Measurements from ENCODE around the gene FAM163A. TPM values are rescaled to one million over a fixed set of nuclear protein-coding genes. Genes with fewer than 3 reads are reported as not detected.
A peak's percentile ranks its signal among the peaks of the same experiment; 100 is the strongest.

The FAM163A gene
- total RNA-seq, 1 experiment from 2014 or later: 0.46 TPM

GRCh38 chr1:179809506-179810366 is 66.6 kb downstream of the FAM163A start:
- H2AK5ac ChIP-seq (ENCODE audit: insufficient read length, low read length): no peak overlapping the region
- H3K23ac ChIP-seq (ENCODE audit: insufficient read length, low read depth, low read length): no peak overlapping the region
- Mint-ChIP-seq H3K9me3 (no peaks in the 10 kb centered on the region), H3K27me3 (ENCODE audit: low read depth) (peaks cover 30% of the 10 kb centered on the region), H3K27ac (no peak overlapping the region), H3K4me1 (peaks cover 4 to 14% of the 10 kb centered on the region in 2 experiments; a peak in 3 of 4 replicates), H3K36me3 (ENCODE audit: insufficient read depth in 1 of 3, low read depth in 3 of 3) (no peaks in the 10 kb centered on the region), H3K4me3 (no peak overlapping the region; a peak in 1 of 5 replicates)
- peaks cover 6% of the 10 kb centered on the region for H3K23me2 ChIP-seq (ENCODE audit: insufficient read length, low read depth, low read length, poor library complexity, severe bottlenecking)
- no peak overlapping the region for H3K56ac ChIP-seq (ENCODE audit: insufficient read length, low read depth, low read length)
- no peak overlapping the region for H2BK120ac ChIP-seq (ENCODE audit: low read depth, low read length, poor library complexity, severe bottlenecking)
- H2BK15ac ChIP-seq (ENCODE audit: low read depth, low read length): no peak overlapping the region
- no peak overlapping the region for H2AFZ ChIP-seq (ENCODE audit: low read length)
- H4K20me1 ChIP-seq (ENCODE audit: control insufficient read depth, insufficient read depth, insufficient read length): no peaks in the 10 kb centered on the region
- TF ChIP-seq CTCF (conservative IDR thresholded peaks at IDR 0.05): peak; percentile 91
- no peaks in the 10 kb centered on the region for H3K79me2 ChIP-seq (ENCODE audit: insufficient read depth, low read length)
- H3K79me1 ChIP-seq (ENCODE audit: insufficient read depth, low read depth, low read length, poor library complexity, severe bottlenecking): no peaks in the 10 kb centered on the region
- H4K5ac ChIP-seq (ENCODE audit: insufficient read length, low read depth, low read length): no peak overlapping the region
- H4K8ac ChIP-seq (replicated peaks; ENCODE audit: insufficient read length, low read depth, low read length): no peak overlapping the region
- H2BK5ac ChIP-seq (ENCODE audit: insufficient read length, low read length): no peak overlapping the region
- no peak overlapping the region for H2BK20ac ChIP-seq (ENCODE audit: low read depth, low read length, poor library complexity, severe bottlenecking)
- no peaks in the 10 kb centered on the region for H3K9me3 ChIP-seq (ENCODE audit: control insufficient read depth, low read depth, low read length)
- no peaks in the 10 kb centered on the region for H3K4me1 ChIP-seq (ENCODE audit: insufficient read depth, low read length)
- H2BK12ac ChIP-seq (ENCODE audit: insufficient read length, low read depth, low read length): no peak overlapping the region
- H3K27ac ChIP-seq (ENCODE audit: insufficient read length, low read depth, low read length): no peak overlapping the region
- H3K9ac ChIP-seq (ENCODE audit: extremely low read depth, insufficient read length, low read length): no peak overlapping the region
- no peak overlapping the region for H3K4ac ChIP-seq (ENCODE audit: low read depth, low read length)
- no peak overlapping the region for H3K18ac ChIP-seq (ENCODE audit: insufficient read length, low read depth, low read length)
- no CpG with 5 or more reads among the region's 14 CpGs for WGBS (ENCODE audit: extremely low coverage, insufficient read length, low lambda C conversion rate)
- H3K27me3 ChIP-seq (ENCODE audit: insufficient read depth, low read length): no peaks in the 10 kb centered on the region
- peak; percentile 84 for DNase-seq
- H4K91ac ChIP-seq (ENCODE audit: insufficient read length, low read depth, low read length): no peak overlapping the region
- no peak overlapping the region for H3K4me2 ChIP-seq (ENCODE audit: insufficient read depth, insufficient read length, low read length)
- no peak overlapping the region for H3K14ac ChIP-seq (ENCODE audit: insufficient read depth, low read length)
- H3T11ph ChIP-seq (ENCODE audit: low read length): no peak overlapping the region

Data from H9 (cell line).